Stimulated activated naive CD8-positive, alpha-beta T cell treated with anti-CD3 and anti-CD28 coated beads, Interleukin-15, amount 100 ng/mL, for 72 hours (primary cell): Measurements from ENCODE around the gene ITGA8.
A peak's percentile ranks its signal among the peaks of the same experiment; 100 is the strongest.
"Not testable (repeated sequence)": the region's sequence is repeated elsewhere in the genome, so short reads cannot be mapped to it uniquely, and the experiment has no call there.

Experiments
- ATAC-seq: fragments of 150-1000 bp; cut with Tn5 transposase; 2 replicates; pipeline ENCODE4 v1.10.0; 2021; ENCODE audit warnings: mild to moderate bottlenecking, moderate library complexity
- DNase-seq, 2 donors: peaks; one replicate each; pipeline ENCODE4 v3.0.0; 2021 to 2022
- H3K27ac Mint-ChIP-seq, 2 donors: one replicate each; pipeline ENCODE4 v1.8.0; 2022; ENCODE audit warnings: mild to moderate bottlenecking in 2 of 2, mixed read lengths in 2 of 2, moderate library complexity in 2 of 2
- H3K27me3 Mint-ChIP-seq: one replicate; pipeline ENCODE4 v1.8.0; 2022; ENCODE audit warnings: mixed read lengths
- H3K4me1 Mint-ChIP-seq: one replicate; pipeline ENCODE4 v1.8.0; 2022; ENCODE audit warnings: mild to moderate bottlenecking, mixed read lengths
- H3K4me3 Mint-ChIP-seq, 2 donors: one replicate each; pipeline ENCODE4 v1.8.0; 2022; ENCODE audit warnings: mild to moderate bottlenecking in 2 of 2, mixed read lengths in 2 of 2, moderate library complexity in 1 of 2
- H3K9me3 Mint-ChIP-seq, 2 donors: one replicate each; pipeline ENCODE4 v1.8.0; 2022; ENCODE audit warnings: mixed read lengths in 2 of 2

The ITGA8 gene

GRCh38 chr10:15661574-15661973 lies 58.1 kb downstream of the ITGA8 start:
- ATAC-seq (no peak), DNase-seq (no peak)
- no peaks in the 10 kb centered on the region for H3K9me3 Mint-ChIP-seq
- H3K4me3 Mint-ChIP-seq: no peak overlapping the region
- no peaks in the 10 kb centered on the region for H3K4me1 Mint-ChIP-seq
- no peaks in the 10 kb centered on the region for H3K27me3 Mint-ChIP-seq
- H3K27ac Mint-ChIP-seq: no peak overlapping the region

- no peaks in the 10 kb centered on the region for H3K27me3 Mint-ChIP-seq
- H3K4me3 Mint-ChIP-seq: no peak overlapping the region
- peak overlapping the region in 1 of 2 donors; percentile 71 for H3K27ac Mint-ChIP-seq
- no peaks in the 10 kb centered on the region for H3K9me3 Mint-ChIP-seq
- no peak for DNase-seq
- no peaks in the 10 kb centered on the region for H3K4me1 Mint-ChIP-seq
- no peak for ATAC-seq
Observed at GRCh38 chr10:15660990-15661389, 58.7 kb downstream of the ITGA8 start.

- DNase-seq (no peak), ATAC-seq (no peak)
- H3K4me3 Mint-ChIP-seq: no peak overlapping the region
- H3K27ac Mint-ChIP-seq: no peak overlapping the region
- H3K4me1 Mint-ChIP-seq: no peaks in the 10 kb centered on the region
- no peaks in the 10 kb centered on the region for H3K27me3 Mint-ChIP-seq
- no peaks in the 10 kb centered on the region for H3K9me3 Mint-ChIP-seq
Observed at GRCh38 chr10:15658069-15658702, 61.5 kb downstream of the ITGA8 start.

- ATAC-seq (peak; percentile 35), DNase-seq (no peak)
- H3K4me1 Mint-ChIP-seq: no peaks in the 10 kb centered on the region
- no peaks in the 10 kb centered on the region for H3K27me3 Mint-ChIP-seq
- H3K9me3 Mint-ChIP-seq: no peaks in the 10 kb centered on the region
- no peak overlapping the region for H3K4me3 Mint-ChIP-seq
- H3K27ac Mint-ChIP-seq: no peak overlapping the region
Observed at GRCh38 chr10:15652757-15653156, 67.0 kb downstream of the ITGA8 start.

GRCh38 chr10:15652117-15652516 lies 67.6 kb downstream of the ITGA8 start:
- H3K27ac Mint-ChIP-seq: no peak overlapping the region
- no peak for DNase-seq
- ATAC-seq: no peak
- H3K9me3 Mint-ChIP-seq: no peaks in the 10 kb centered on the region
- no peak overlapping the region for H3K4me3 Mint-ChIP-seq
- H3K4me1 Mint-ChIP-seq: no peaks in the 10 kb centered on the region
- no peaks in the 10 kb centered on the region for H3K27me3 Mint-ChIP-seq

GRCh38 chr10:15651175-15651574 lies 68.5 kb downstream of the ITGA8 start:
- ATAC-seq (no peak), DNase-seq (no peak)
- Mint-ChIP-seq H3K27ac (no peak overlapping the region), H3K4me3 (no peak overlapping the region), H3K9me3 (no peaks in the 10 kb centered on the region), H3K4me1 (no peaks in the 10 kb centered on the region), H3K27me3 (no peaks in the 10 kb centered on the region)

GRCh38 chr10:15642095-15642494 lies 77.6 kb downstream of the ITGA8 start:
- H3K27me3 Mint-ChIP-seq: no peaks in the 10 kb centered on the region
- no peaks in the 10 kb centered on the region for H3K9me3 Mint-ChIP-seq
- ATAC-seq: no peak
- DNase-seq: no peak
- no peak overlapping the region for H3K27ac Mint-ChIP-seq
- no peaks in the 10 kb centered on the region for H3K4me1 Mint-ChIP-seq
- H3K4me3 Mint-ChIP-seq: no peak overlapping the region

GRCh38 chr10:15640536-15641085 lies 79.1 kb downstream of the ITGA8 start:
- Mint-ChIP-seq H3K27me3 (no peaks in the 10 kb centered on the region), H3K27ac (no peak overlapping the region)
- no peak for DNase-seq

GRCh38 chr10:15636446-15636845 lies 83.3 kb downstream of the ITGA8 start:
- DNase-seq (no peak), ATAC-seq (no peak)
- Mint-ChIP-seq H3K4me3 (no peak overlapping the region), H3K9me3 (no peaks in the 10 kb centered on the region), H3K27me3 (peaks cover 9% of the 10 kb centered on the region), H3K4me1 (no peaks in the 10 kb centered on the region), H3K27ac (peak overlapping the region in 1 of 2 donors; percentile 54)

More at GRCh38 chr10:15640536-15641085, 79.1 kb downstream of the ITGA8 start:
- Mint-ChIP-seq H3K4me1 (no peaks in the 10 kb centered on the region), H3K9me3 (no peaks in the 10 kb centered on the region), H3K4me3 (no peak overlapping the region)
- ATAC-seq: no peak

GRCh38 chr10:15632456-15633091 lies 87.1 kb downstream of the ITGA8 start:
- DNase-seq (no peak), ATAC-seq (no peak)
- no peaks in the 10 kb centered on the region for H3K9me3 Mint-ChIP-seq
- H3K4me3 Mint-ChIP-seq: no peak overlapping the region
- no peak overlapping the region for H3K27ac Mint-ChIP-seq
- no peaks in the 10 kb centered on the region for H3K4me1 Mint-ChIP-seq
- peaks cover 9% of the 10 kb centered on the region for H3K27me3 Mint-ChIP-seq

GRCh38 chr10:15631205-15631604 lies 88.5 kb downstream of the ITGA8 start:
- H3K27me3 Mint-ChIP-seq, DNase-seq, H3K4me3 Mint-ChIP-seq, H3K27ac Mint-ChIP-seq, ATAC-seq, H3K9me3 Mint-ChIP-seq, H3K4me1 Mint-ChIP-seq: not testable (repeated sequence)

- H3K4me3 Mint-ChIP-seq: no peak overlapping the region
- DNase-seq (no peak), ATAC-seq (no peak)
- H3K4me1 Mint-ChIP-seq: no peaks in the 10 kb centered on the region
- H3K9me3 Mint-ChIP-seq: no peaks in the 10 kb centered on the region
- H3K27ac Mint-ChIP-seq: no peak overlapping the region
- peaks cover 9% of the 10 kb centered on the region for H3K27me3 Mint-ChIP-seq
Observed at GRCh38 chr10:15630353-15630752, 89.4 kb downstream of the ITGA8 start.

GRCh38 chr10:15627617-15628196 lies 92.0 kb downstream of the ITGA8 start:
- ATAC-seq: no peak
- H3K4me1 Mint-ChIP-seq: no peaks in the 10 kb centered on the region
- no peaks in the 10 kb centered on the region for H3K9me3 Mint-ChIP-seq
- no peak overlapping the region for H3K27ac Mint-ChIP-seq
- peaks cover 6% of the 10 kb centered on the region for H3K27me3 Mint-ChIP-seq
- no peak overlapping the region for H3K4me3 Mint-ChIP-seq
- DNase-seq: no peak

- Mint-ChIP-seq H3K27me3 (no peaks in the 10 kb centered on the region), H3K4me3 (no peak overlapping the region), H3K4me1 (no peaks in the 10 kb centered on the region), H3K9me3 (no peaks in the 10 kb centered on the region), H3K27ac (no peak overlapping the region)
- DNase-seq: no peak
- no peak for ATAC-seq
Observed at GRCh38 chr10:15626937-15627336, 92.8 kb downstream of the ITGA8 start.

GRCh38 chr10:15625261-15625660 lies 94.5 kb downstream of the ITGA8 start:
- Mint-ChIP-seq H3K27me3 (peaks cover 8% of the 10 kb centered on the region), H3K4me1 (no peaks in the 10 kb centered on the region)

More at GRCh38 chr10:15625261-15625660, 94.5 kb downstream of the ITGA8 start:
- no peak for ATAC-seq
- no peak overlapping the region for H3K27ac Mint-ChIP-seq
- no peak overlapping the region for H3K4me3 Mint-ChIP-seq
- no peak for DNase-seq
- no peaks in the 10 kb centered on the region for H3K9me3 Mint-ChIP-seq
